GM23338 (cell line): ENCODE results near the gene LEAP2. TPM values are rescaled to one million over a fixed set of nuclear protein-coding genes. Genes with fewer than 3 reads are reported as not detected.

Experiments used
- ATAC-seq: fragments of 200-7000 bp; cut with Tn5 transposase; 3 replicates; pipeline ENCODE4 v1.9.1; 2020
- DNase-seq: peaks from one replicate; pipeline ENCODE4 v3.0.0-alpha.2; 2015; ENCODE audit warnings: low spot score
- H2AFZ ChIP-seq: fragments of 200-600 bp; sonication (generic); 2 replicates; pipeline ENCODE4 v1.8.0; 2016; ENCODE audit warnings: antibody characterized with exemption, mild to moderate bottlenecking, moderate library complexity
- H3F3A ChIP-seq: fragments of 200-600 bp; sonication (generic); replicated peaks from 2 replicates; pipeline ENCODE4 v1.8.0; 2017; ENCODE audit warnings: antibody characterized with exemption, mixed run types, low read depth
- H3K27ac ChIP-seq: fragments of 200-600 bp; sonication (generic); 2 replicates; pipeline ENCODE4 v1.6.1; 2016; ENCODE audit warnings: low read depth
- H3K27me3 ChIP-seq: fragments of 200-600 bp; sonication (generic); 2 replicates; pipeline ENCODE4 v1.8.0; 2016; ENCODE audit warnings: mild to moderate bottlenecking, mixed run types, moderate library complexity; ENCODE audit not compliant: insufficient read depth
- H3K36me3 ChIP-seq: fragments of 200-600 bp; sonication (generic); 2 replicates; pipeline ENCODE4 v1.8.0; 2016; ENCODE audit warnings: mild to moderate bottlenecking; ENCODE audit not compliant: insufficient read depth
- H3K4me1 ChIP-seq: fragments of 200-600 bp; sonication (generic); 2 replicates; pipeline ENCODE4 v1.8.0; 2016; ENCODE audit warnings: mild to moderate bottlenecking, moderate library complexity; ENCODE audit not compliant: insufficient read depth
- H3K4me2 ChIP-seq: fragments of 200-600 bp; sonication (generic); 2 replicates; pipeline ENCODE4 v1.7.1; 2017; ENCODE audit warnings: mixed run types
- H3K4me3 ChIP-seq: fragments of 200-600 bp; sonication (generic); 2 replicates; pipeline ENCODE4 v1.6.1; 2016; ENCODE audit warnings: mixed run types
- H3K79me2 ChIP-seq: fragments of 200-600 bp; sonication (generic); replicated peaks from 2 replicates; pipeline ENCODE4 v1.8.0; 2017; ENCODE audit warnings: mild to moderate bottlenecking; ENCODE audit not compliant: insufficient read depth
- H3K9me2 ChIP-seq: fragments of 200-600 bp; sonication (generic); 2 replicates; pipeline ENCODE4 v1.8.0; 2017; ENCODE audit not compliant: insufficient read depth
- H4K20me1 ChIP-seq: fragments of 200-600 bp; sonication (generic); replicated peaks from 2 replicates; pipeline ENCODE4 v1.8.0; 2017; ENCODE audit warnings: mild to moderate bottlenecking; ENCODE audit not compliant: insufficient read depth
- H3K27ac Mint-ChIP-seq: 2 replicates; pipeline ENCODE4 v1.8.0; 2020; ENCODE audit warnings: inconsistent platforms, mild to moderate bottlenecking, moderate library complexity, mixed read lengths
- H3K27me3 Mint-ChIP-seq: 3 replicates; pipeline ENCODE4 v1.8.0; 2022; ENCODE audit warnings: low read depth, mild to moderate bottlenecking, moderate library complexity, mixed read lengths, inconsistent platforms; ENCODE audit not compliant: insufficient read depth, poor library complexity
- H3K36me3 Mint-ChIP-seq: 3 replicates; pipeline ENCODE4 v1.8.0; 2021; ENCODE audit warnings: low read depth, mild to moderate bottlenecking, inconsistent platforms, moderate library complexity, mixed read lengths
- H3K4me1 Mint-ChIP-seq: 3 replicates; pipeline ENCODE4 v1.8.0; 2020; ENCODE audit warnings: mild to moderate bottlenecking, inconsistent platforms, mixed read lengths
- H3K4me3 Mint-ChIP-seq: 3 replicates; pipeline ENCODE4 v1.8.0; 2021; ENCODE audit warnings: moderate library complexity, mild to moderate bottlenecking, inconsistent platforms, mixed read lengths
- H3K9me3 Mint-ChIP-seq: 3 replicates; pipeline ENCODE4 v1.8.0; 2020; ENCODE audit warnings: moderate library complexity, mild to moderate bottlenecking, inconsistent platforms, mixed read lengths
- CREB1 ChIP-seq: fragments of 250-450 bp; sonication (Bioruptor Pico); IDR thresholded peaks from 2 replicates; pipeline ENCODE4 v1.5.0; 2020; ENCODE audit warnings: low read depth, mild to moderate bottlenecking, moderate library complexity
- EZH2 ChIP-seq: fragments of 200-600 bp; sonication (generic); IDR thresholded peaks from one replicate; pipeline ENCODE4 v1.8.0; 2017; ENCODE audit warnings: antibody characterized with exemption, mild to moderate bottlenecking, low read depth; ENCODE audit not compliant: unreplicated experiment
- EZH2phosphoT487 ChIP-seq: fragments of 200-600 bp; sonication (generic); IDR thresholded peaks from one replicate; pipeline ENCODE4 v1.8.1; 2018; ENCODE audit warnings: antibody characterized with exemption; ENCODE audit not compliant: unreplicated experiment
- NANOG ChIP-seq: IDR thresholded peaks from 2 replicates; pipeline ENCODE4 v1.6.1; 2016; ENCODE audit warnings: antibody characterized with exemption, borderline replicate concordance
- POLR2AphosphoS5 ChIP-seq: IDR thresholded peaks from 2 replicates; pipeline ENCODE4 v1.6.1; 2016; ENCODE audit warnings: antibody characterized with exemption, low read depth
- STAT1 ChIP-seq: IDR thresholded peaks from one replicate; pipeline ENCODE4 v1.6.1; 2016; ENCODE audit warnings: antibody characterized with exemption; ENCODE audit not compliant: unreplicated experiment
- ZNF114 ChIP-seq: fragments of 250-450 bp; sonication (Bioruptor Pico); IDR thresholded peaks from 2 replicates; pipeline ENCODE4 v1.5.0; 2020; ENCODE audit warnings: mild to moderate bottlenecking, moderate library complexity
- polyA plus RNA-seq: library from polyadenylated mRNA; unstranded; fragments of >200 nt; fragmentation: Nextera tagmentation; extraction: Ambion mirVana; gene quantifications from 2 replicates; pipeline ENCODE4 v1.2.1, GENCODE V29; 2016
- total RNA-seq: library from RNA; depleted of rRNA; stranded (reverse); fragments of >200 nt; shearing (Covaris generic); gene quantifications from 2 replicates; pipeline ENCODE4 v1.2.3, GENCODE V29; 2014
- TF ChIP-seq, protein P1 (sequence below): fragments of 250-450 bp; sonication (Bioruptor Pico); IDR thresholded peaks from 2 replicates; pipeline ENCODE4 v1.5.0; 2020; ENCODE audit warnings: mild to moderate bottlenecking, moderate library complexity
- TF ChIP-seq, protein P2 (sequence below): IDR thresholded peaks from 2 replicates; pipeline ENCODE4 v1.6.1; 2016; ENCODE audit warnings: antibody characterized with exemption
- TF ChIP-seq, protein P3 (sequence below), 2 experiments: fragments of 200-600 bp in 1 of 2; sonication (generic) in 1 of 2; conservative IDR thresholded peaks; 2 replicates each; pipeline versions ENCODE4 v1.5.1 to v1.6.1; 2016 to 2017; ENCODE audit warnings: antibody characterized with exemption in 2 of 2, low read depth in 2 of 2, mild to moderate bottlenecking in 2 of 2, moderate library complexity in 1 of 2
- TF ChIP-seq, protein P4 (sequence below): IDR thresholded peaks from one replicate; pipeline ENCODE4 v1.6.1; 2018; ENCODE audit warnings: antibody characterized with exemption; ENCODE audit not compliant: unreplicated experiment

LEAP2 gene
- total and polyA plus RNA-seq, 2 experiments from 2014 or later = 1.5 to 1.8 TPM

DNA sequence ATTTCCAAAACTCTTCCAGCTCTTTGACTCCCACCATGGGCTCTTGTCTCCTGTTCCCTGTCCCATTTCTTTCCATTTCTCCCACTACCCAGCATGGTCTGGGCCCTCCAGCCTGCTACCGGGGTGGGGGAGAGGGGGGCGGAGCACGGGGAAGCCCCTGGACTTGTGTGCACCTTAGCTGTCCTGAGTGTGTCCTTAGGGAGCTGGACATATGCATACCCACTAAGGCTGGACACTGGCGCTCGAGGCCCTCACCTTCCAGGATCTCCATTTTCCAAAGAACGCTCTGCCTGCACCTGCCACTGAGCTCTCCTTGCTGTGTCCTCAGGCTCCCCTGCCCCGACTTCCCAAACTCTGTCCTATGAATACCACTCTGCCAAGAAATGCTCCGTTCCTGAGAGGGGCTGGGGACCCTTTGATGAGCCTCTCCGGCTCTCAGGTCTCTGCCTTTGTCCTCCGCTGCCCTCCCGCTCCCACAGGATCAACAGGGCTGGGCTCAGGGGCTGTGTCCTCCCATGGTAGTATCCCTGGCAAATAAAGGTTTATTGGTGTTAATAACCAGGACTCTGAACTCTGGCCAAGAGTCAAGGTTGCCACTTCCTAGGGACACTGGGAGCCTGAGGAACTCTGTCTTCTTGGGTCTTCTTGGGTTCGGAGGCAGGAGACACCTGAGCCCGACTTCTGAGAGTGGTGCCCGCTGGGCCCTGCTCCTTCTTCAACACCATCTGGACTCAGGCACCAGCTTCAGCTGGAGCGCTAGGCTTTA is 42.2 kb upstream of the LEAP2 start (continued):
- TF ChIP-seq, protein P1, sequence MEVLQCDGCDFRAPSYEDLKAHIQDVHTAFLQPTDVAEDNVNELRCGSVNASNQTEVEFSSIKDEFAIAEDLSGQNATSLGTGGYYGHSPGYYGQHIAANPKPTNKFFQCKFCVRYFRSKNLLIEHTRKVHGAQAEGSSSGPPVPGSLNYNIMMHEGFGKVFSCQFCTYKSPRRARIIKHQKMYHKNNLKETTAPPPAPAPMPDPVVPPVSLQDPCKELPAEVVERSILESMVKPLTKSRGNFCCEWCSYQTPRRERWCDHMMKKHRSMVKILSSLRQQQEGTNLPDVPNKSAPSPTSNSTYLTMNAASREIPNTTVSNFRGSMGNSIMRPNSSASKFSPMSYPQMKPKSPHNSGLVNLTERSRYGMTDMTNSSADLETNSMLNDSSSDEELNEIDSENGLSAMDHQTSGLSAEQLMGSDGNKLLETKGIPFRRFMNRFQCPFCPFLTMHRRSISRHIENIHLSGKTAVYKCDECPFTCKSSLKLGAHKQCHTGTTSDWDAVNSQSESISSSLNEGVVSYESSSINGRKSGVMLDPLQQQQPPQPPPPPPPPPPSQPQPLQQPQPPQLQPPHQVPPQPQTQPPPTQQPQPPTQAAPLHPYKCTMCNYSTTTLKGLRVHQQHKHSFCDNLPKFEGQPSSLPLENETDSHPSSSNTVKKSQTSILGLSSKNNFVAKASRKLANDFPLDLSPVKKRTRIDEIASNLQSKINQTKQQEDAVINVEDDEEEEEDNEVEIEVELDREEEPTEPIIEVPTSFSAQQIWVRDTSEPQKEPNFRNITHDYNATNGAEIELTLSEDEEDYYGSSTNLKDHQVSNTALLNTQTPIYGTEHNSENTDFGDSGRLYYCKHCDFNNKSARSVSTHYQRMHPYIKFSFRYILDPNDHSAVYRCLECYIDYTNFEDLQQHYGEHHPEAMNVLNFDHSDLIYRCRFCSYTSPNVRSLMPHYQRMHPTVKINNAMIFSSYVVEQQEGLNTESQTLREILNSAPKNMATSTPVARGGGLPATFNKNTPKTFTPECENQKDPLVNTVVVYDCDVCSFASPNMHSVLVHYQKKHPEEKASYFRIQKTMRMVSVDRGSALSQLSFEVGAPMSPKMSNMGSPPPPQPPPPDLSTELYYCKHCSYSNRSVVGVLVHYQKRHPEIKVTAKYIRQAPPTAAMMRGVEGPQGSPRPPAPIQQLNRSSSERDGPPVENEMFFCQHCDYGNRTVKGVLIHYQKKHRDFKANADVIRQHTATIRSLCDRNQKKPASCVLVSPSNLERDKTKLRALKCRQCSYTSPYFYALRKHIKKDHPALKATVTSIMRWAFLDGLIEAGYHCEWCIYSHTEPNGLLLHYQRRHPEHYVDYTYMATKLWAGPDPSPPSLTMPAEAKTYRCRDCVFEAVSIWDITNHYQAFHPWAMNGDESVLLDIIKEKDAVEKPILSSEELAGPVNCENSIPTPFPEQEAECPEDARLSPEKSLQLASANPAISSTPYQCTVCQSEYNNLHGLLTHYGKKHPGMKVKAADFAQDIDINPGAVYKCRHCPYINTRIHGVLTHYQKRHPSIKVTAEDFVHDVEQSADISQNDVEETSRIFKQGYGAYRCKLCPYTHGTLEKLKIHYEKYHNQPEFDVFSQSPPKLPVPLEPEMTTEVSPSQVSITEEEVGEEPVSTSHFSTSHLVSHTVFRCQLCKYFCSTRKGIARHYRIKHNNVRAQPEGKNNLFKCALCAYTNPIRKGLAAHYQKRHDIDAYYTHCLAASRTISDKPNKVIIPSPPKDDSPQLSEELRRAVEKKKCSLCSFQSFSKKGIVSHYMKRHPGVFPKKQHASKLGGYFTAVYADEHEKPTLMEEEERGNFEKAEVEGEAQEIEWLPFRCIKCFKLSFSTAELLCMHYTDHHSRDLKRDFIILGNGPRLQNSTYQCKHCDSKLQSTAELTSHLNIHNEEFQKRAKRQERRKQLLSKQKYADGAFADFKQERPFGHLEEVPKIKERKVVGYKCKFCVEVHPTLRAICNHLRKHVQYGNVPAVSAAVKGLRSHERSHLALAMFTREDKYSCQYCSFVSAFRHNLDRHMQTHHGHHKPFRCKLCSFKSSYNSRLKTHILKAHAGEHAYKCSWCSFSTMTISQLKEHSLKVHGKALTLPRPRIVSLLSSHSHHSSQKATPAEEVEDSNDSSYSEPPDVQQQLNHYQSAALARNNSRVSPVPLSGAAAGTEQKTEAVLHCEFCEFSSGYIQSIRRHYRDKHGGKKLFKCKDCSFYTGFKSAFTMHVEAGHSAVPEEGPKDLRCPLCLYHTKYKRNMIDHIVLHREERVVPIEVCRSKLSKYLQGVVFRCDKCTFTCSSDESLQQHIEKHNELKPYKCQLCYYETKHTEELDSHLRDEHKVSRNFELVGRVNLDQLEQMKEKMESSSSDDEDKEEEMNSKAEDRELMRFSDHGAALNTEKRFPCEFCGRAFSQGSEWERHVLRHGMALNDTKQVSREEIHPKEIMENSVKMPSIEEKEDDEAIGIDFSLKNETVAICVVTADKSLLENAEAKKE = no peak
- no peak for TF ChIP-seq ZNF114
- TF ChIP-seq POLR2AphosphoS5 = no peak
- TF ChIP-seq, protein P2, sequence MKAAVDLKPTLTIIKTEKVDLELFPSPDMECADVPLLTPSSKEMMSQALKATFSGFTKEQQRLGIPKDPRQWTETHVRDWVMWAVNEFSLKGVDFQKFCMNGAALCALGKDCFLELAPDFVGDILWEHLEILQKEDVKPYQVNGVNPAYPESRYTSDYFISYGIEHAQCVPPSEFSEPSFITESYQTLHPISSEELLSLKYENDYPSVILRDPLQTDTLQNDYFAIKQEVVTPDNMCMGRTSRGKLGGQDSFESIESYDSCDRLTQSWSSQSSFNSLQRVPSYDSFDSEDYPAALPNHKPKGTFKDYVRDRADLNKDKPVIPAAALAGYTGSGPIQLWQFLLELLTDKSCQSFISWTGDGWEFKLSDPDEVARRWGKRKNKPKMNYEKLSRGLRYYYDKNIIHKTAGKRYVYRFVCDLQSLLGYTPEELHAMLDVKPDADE = no peak
- TF ChIP-seq EZH2phosphoT487 = no peak
- TF ChIP-seq CREB1 (CRISPR knock-in tag) = no peak
- TF ChIP-seq STAT1 = no peak

GRCh38 chr5:132832612-132833011 is 40.9 kb upstream of the LEAP2 start:
- H3K27ac Mint-ChIP-seq = no peak overlapping the region
- Histone ChIP-seq H3K9me2 (no peaks in the 10 kb centered on the region), H4K20me1 (no peaks in the 10 kb centered on the region), H3K4me3 (no peak overlapping the region), H2AFZ (no peak overlapping the region), H3K4me2 (no peak overlapping the region), H3F3A (0 out of 2 replicates have a peak, but pooled peaks cover 4% of the 10 kb centered on the region), H3K36me3 (no peaks in the 10 kb centered on the region), H3K4me1 (no peaks in the 10 kb centered on the region), H3K27ac (no peak overlapping the region), H3K27me3 (peaks cover 56% of the 10 kb centered on the region), H3K79me2 (no peaks in the 10 kb centered on the region)
- no peak for ATAC-seq
- H3K4me3 Mint-ChIP-seq = no peak overlapping the region
- H3K4me1 Mint-ChIP-seq = peaks cover 4% of the 10 kb centered on the region
- H3K36me3 Mint-ChIP-seq = no peaks in the 10 kb centered on the region; the same call in 2 of the 3 replicates
- DNase-seq = no peak
- H3K27me3 Mint-ChIP-seq = peaks cover 40% of the 10 kb centered on the region
- H3K9me3 Mint-ChIP-seq = no peaks in the 10 kb centered on the region
- TF ChIP-seq NANOG (no peak), POLR2AphosphoS5 (no peak), CREB1 (CRISPR knock-in tag) (no peak), STAT1 (no peak), EZH2 (no peak)
- TF ChIP-seq, protein P3, sequence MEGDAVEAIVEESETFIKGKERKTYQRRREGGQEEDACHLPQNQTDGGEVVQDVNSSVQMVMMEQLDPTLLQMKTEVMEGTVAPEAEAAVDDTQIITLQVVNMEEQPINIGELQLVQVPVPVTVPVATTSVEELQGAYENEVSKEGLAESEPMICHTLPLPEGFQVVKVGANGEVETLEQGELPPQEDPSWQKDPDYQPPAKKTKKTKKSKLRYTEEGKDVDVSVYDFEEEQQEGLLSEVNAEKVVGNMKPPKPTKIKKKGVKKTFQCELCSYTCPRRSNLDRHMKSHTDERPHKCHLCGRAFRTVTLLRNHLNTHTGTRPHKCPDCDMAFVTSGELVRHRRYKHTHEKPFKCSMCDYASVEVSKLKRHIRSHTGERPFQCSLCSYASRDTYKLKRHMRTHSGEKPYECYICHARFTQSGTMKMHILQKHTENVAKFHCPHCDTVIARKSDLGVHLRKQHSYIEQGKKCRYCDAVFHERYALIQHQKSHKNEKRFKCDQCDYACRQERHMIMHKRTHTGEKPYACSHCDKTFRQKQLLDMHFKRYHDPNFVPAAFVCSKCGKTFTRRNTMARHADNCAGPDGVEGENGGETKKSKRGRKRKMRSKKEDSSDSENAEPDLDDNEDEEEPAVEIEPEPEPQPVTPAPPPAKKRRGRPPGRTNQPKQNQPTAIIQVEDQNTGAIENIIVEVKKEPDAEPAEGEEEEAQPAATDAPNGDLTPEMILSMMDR (conservative IDR thresholded peaks at IDR 0.05; ENCODE audit: low read depth in 2 of 2) = no peak
- TF ChIP-seq, protein P4, sequence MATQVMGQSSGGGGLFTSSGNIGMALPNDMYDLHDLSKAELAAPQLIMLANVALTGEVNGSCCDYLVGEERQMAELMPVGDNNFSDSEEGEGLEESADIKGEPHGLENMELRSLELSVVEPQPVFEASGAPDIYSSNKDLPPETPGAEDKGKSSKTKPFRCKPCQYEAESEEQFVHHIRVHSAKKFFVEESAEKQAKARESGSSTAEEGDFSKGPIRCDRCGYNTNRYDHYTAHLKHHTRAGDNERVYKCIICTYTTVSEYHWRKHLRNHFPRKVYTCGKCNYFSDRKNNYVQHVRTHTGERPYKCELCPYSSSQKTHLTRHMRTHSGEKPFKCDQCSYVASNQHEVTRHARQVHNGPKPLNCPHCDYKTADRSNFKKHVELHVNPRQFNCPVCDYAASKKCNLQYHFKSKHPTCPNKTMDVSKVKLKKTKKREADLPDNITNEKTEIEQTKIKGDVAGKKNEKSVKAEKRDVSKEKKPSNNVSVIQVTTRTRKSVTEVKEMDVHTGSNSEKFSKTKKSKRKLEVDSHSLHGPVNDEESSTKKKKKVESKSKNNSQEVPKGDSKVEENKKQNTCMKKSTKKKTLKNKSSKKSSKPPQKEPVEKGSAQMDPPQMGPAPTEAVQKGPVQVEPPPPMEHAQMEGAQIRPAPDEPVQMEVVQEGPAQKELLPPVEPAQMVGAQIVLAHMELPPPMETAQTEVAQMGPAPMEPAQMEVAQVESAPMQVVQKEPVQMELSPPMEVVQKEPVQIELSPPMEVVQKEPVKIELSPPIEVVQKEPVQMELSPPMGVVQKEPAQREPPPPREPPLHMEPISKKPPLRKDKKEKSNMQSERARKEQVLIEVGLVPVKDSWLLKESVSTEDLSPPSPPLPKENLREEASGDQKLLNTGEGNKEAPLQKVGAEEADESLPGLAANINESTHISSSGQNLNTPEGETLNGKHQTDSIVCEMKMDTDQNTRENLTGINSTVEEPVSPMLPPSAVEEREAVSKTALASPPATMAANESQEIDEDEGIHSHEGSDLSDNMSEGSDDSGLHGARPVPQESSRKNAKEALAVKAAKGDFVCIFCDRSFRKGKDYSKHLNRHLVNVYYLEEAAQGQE = no peak
